GM12878 (cell line): Measurements from ENCODE around the gene LRRC15. TPM values are rescaled to one million over a fixed set of nuclear protein-coding genes. Genes with fewer than 3 reads are reported as not detected.

Experiments used
- ASH2L ChIP-seq: fragments of 300-600, 200-600 bp; sonication (generic); IDR thresholded peaks from 2 replicates; pipeline ENCODE4 v1.6.1; 2017; ENCODE audit warnings: low read depth, mild to moderate bottlenecking, borderline replicate concordance
- ATF7 ChIP-seq: fragments of 450-650 bp; IDR thresholded peaks from 2 replicates; pipeline ENCODE4 v1.6.1; 2016; ENCODE audit warnings: low read depth, mild to moderate bottlenecking
- CEBPB ChIP-seq, 2 experiments: fragments of 150-350 bp in 1 of 2; IDR thresholded peaks; 2 replicates each; pipeline ENCODE4 v1.6.1; 2012 to 2014; ENCODE audit warnings: low read depth in 2 of 2, low read length in 2 of 2, borderline replicate concordance in 1 of 2, inconsistent platforms in 1 of 2
- HCFC1 ChIP-seq: fragments of 150-350 bp; IDR thresholded peaks from 2 replicates; pipeline ENCODE4 v1.6.1; 2014; ENCODE audit warnings: low read length
- JUNB ChIP-seq: IDR thresholded peaks from 2 replicates; pipeline ENCODE4 v1.6.1; 2016; ENCODE audit warnings: antibody characterized with exemption, mild to moderate bottlenecking
- MLLT1 ChIP-seq: fragments of 450-650 bp; IDR thresholded peaks from 2 replicates; pipeline ENCODE4 v1.6.1; 2016; ENCODE audit warnings: mild to moderate bottlenecking
- RB1 ChIP-seq: fragments of 450-650 bp; formaldehyde crosslinking; IDR thresholded peaks from 2 replicates; pipeline ENCODE4 v1.6.1; 2017; ENCODE audit warnings: mild to moderate bottlenecking, borderline replicate concordance
- SKIL ChIP-seq: fragments of 450-650 bp; IDR thresholded peaks from 2 replicates; pipeline ENCODE4 v1.6.1; 2017; ENCODE audit warnings: mild to moderate bottlenecking, low read depth, inconsistent platforms; ENCODE audit not compliant: poor library complexity, severe bottlenecking
- SUZ12 ChIP-seq: fragments of 200-600 bp; sonication (generic); IDR thresholded peaks from one replicate; pipeline ENCODE4 v1.6.1; 2018; ENCODE audit warnings: antibody characterized with exemption, mild to moderate bottlenecking; ENCODE audit not compliant: unreplicated experiment
- TCF7 ChIP-seq: IDR thresholded peaks from 2 replicates; pipeline ENCODE4 v1.6.1; 2014; ENCODE audit warnings: antibody characterized with exemption, borderline replicate concordance
- USF1 ChIP-seq: IDR thresholded peaks from 2 replicates; pipeline ENCODE4 v1.6.1; 2011; ENCODE audit warnings: borderline replicate concordance, low read depth, mild to moderate bottlenecking, moderate library complexity, mixed read lengths, low read length; ENCODE audit not compliant: insufficient read depth; ENCODE audit errors: extremely low read length
- ZNF622 ChIP-seq: fragments of 450-650 bp; IDR thresholded peaks from 2 replicates; pipeline ENCODE4 v1.6.1; 2017; ENCODE audit warnings: mild to moderate bottlenecking, inconsistent platforms
- polyA plus RNA-seq, 11 experiments: library from polyadenylated mRNA; depleted of rRNA in 4 of 11; unstranded in 6 of 11; stranded (reverse) in 5 of 11; fragments of >200 nt; fragmentation: Nextera tagmentation in 4 of 11; fragmentation: Illumina TruSeq in 1 of 11; extraction: Ambion mirVana in 4 of 11; extraction: Trizol in 1 of 11; gene quantifications; 1 replicate in 1 of 11; 2 replicates in 10 of 11; pipeline versions ENCODE4 v1.2.1 to v1.2.3, GENCODE V29; 2011 to 2016; ENCODE audit warnings: inconsistent platforms in 2 of 11, missing spikeins in 2 of 11, low read depth in 1 of 11
- total RNA-seq, 4 experiments: library from RNA; depleted of rRNA in 3 of 4; stranded (reverse); fragments of >200 nt in 3 of 4; fragmentation: Illumina TruSeq in 1 of 4; extraction: Trizol in 1 of 4; gene quantifications; 2 replicates each; pipeline versions ENCODE4 v1.2.1 to v1.2.3, GENCODE V29; 2013 to 2021
- TF ChIP-seq, protein P1 (sequence below): IDR thresholded peaks from 2 replicates; pipeline ENCODE4 v1.6.1; 2012; ENCODE audit warnings: improper control_type of control experiment, low read depth, low read length; ENCODE audit not compliant: insufficient replicate concordance
- TF ChIP-seq, protein P2 (sequence below): fragments of 450-650 bp; formaldehyde crosslinking; IDR thresholded peaks from 2 replicates; pipeline ENCODE4 v1.5.0; 2022; ENCODE audit warnings: mild to moderate bottlenecking, missing genetic modification characterization
- TF ChIP-seq, protein P3 (sequence below): fragments of 450-650 bp; IDR thresholded peaks from 2 replicates; pipeline ENCODE4 v1.6.1; 2017; ENCODE audit warnings: low read depth, mild to moderate bottlenecking, moderate library complexity

LRRC15 gene
- total and polyA plus RNA-seq, 10 of the 15 experiments (the other 5 are each of a cell fraction or from before 2014, with no cell fraction given): not detected

DNA sequence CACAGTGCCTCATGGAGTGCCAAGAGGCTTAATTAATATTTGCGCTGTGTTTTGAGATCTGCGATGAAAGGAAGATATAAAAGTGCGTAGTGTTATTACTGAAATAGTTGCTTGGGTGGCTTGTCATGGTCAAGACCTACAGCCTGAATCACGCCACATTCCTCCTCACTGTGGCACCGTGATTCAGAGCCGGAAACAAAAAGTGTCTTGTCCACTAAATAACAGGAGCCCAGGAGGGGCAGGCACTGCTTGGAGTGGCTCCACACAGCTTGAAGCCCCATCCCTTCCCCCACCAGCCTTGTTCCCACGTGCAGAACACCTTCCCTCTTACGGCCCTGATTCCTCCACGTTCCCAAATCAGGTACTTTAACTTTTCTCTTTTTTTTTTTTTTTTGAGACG, 1.2 kb upstream of the LRRC15 start (continued):
- TF ChIP-seq, protein P1, sequence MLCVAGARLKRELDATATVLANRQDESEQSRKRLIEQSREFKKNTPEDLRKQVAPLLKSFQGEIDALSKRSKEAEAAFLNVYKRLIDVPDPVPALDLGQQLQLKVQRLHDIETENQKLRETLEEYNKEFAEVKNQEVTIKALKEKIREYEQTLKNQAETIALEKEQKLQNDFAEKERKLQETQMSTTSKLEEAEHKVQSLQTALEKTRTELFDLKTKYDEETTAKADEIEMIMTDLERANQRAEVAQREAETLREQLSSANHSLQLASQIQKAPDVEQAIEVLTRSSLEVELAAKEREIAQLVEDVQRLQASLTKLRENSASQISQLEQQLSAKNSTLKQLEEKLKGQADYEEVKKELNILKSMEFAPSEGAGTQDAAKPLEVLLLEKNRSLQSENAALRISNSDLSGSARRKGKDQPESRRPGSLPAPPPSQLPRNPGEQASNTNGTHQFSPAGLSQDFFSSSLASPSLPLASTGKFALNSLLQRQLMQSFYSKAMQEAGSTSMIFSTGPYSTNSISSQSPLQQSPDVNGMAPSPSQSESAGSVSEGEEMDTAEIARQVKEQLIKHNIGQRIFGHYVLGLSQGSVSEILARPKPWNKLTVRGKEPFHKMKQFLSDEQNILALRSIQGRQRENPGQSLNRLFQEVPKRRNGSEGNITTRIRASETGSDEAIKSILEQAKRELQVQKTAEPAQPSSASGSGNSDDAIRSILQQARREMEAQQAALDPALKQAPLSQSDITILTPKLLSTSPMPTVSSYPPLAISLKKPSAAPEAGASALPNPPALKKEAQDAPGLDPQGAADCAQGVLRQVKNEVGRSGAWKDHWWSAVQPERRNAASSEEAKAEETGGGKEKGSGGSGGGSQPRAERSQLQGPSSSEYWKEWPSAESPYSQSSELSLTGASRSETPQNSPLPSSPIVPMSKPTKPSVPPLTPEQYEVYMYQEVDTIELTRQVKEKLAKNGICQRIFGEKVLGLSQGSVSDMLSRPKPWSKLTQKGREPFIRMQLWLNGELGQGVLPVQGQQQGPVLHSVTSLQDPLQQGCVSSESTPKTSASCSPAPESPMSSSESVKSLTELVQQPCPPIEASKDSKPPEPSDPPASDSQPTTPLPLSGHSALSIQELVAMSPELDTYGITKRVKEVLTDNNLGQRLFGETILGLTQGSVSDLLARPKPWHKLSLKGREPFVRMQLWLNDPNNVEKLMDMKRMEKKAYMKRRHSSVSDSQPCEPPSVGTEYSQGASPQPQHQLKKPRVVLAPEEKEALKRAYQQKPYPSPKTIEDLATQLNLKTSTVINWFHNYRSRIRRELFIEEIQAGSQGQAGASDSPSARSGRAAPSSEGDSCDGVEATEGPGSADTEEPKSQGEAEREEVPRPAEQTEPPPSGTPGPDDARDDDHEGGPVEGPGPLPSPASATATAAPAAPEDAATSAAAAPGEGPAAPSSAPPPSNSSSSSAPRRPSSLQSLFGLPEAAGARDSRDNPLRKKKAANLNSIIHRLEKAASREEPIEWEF: no peak
- TF ChIP-seq HCFC1 (no peak), SKIL (no peak), ZNF622 (no peak), MLLT1 (no peak), SUZ12 (no peak), JUNB (no peak), CEBPB (IDR thresholded peaks at IDR 0.05; ENCODE audit: borderline replicate concordance in 1 of 2, low read depth in 2 of 2, low read length in 2 of 2) (no peak), ATF7 (no peak), RB1 (no peak), ASH2L (no peak), TCF7 (no peak), USF1 (no peak)
- TF ChIP-seq, protein P2, sequence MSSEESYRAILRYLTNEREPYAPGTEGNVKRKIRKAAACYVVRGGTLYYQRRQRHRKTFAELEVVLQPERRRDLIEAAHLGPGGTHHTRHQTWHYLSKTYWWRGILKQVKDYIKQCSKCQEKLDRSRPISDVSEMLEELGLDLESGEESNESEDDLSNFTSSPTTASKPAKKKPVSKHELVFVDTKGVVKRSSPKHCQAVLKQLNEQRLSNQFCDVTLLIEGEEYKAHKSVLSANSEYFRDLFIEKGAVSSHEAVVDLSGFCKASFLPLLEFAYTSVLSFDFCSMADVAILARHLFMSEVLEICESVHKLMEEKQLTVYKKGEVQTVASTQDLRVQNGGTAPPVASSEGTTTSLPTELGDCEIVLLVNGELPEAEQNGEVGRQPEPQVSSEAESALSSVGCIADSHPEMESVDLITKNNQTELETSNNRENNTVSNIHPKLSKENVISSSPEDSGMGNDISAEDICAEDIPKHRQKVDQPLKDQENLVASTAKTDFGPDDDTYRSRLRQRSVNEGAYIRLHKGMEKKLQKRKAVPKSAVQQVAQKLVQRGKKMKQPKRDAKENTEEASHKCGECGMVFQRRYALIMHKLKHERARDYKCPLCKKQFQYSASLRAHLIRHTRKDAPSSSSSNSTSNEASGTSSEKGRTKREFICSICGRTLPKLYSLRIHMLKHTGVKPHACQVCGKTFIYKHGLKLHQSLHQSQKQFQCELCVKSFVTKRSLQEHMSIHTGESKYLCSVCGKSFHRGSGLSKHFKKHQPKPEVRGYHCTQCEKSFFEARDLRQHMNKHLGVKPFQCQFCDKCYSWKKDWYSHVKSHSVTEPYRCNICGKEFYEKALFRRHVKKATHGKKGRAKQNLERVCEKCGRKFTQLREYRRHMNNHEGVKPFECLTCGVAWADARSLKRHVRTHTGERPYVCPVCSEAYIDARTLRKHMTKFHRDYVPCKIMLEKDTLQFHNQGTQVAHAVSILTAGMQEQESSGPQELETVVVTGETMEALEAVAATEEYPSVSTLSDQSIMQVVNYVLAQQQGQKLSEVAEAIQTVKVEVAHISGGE (CRISPR knock-in tag): no peak
- TF ChIP-seq, protein P3, sequence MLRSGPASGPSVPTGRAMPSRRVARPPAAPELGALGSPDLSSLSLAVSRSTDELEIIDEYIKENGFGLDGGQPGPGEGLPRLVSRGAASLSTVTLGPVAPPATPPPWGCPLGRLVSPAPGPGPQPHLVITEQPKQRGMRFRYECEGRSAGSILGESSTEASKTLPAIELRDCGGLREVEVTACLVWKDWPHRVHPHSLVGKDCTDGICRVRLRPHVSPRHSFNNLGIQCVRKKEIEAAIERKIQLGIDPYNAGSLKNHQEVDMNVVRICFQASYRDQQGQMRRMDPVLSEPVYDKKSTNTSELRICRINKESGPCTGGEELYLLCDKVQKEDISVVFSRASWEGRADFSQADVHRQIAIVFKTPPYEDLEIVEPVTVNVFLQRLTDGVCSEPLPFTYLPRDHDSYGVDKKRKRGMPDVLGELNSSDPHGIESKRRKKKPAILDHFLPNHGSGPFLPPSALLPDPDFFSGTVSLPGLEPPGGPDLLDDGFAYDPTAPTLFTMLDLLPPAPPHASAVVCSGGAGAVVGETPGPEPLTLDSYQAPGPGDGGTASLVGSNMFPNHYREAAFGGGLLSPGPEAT: no peak
